A549 (cell line): Measurements from ENCODE around the gene FGF14. TPM values are rescaled to one million over a fixed set of nuclear protein-coding genes. Genes with fewer than 3 reads are reported as not detected.

Experiments used
- ATAC-seq, 2 experiments: fragments of 200-7000 bp in 1 of 2; fragments of >200 bp in 1 of 2; cut with Nextera tagmentation in 1 of 2; cut with Tn5 transposase in 1 of 2; 3 replicates each; pipeline versions ENCODE4 v1.8.0 to v1.9.1; 2018 to 2020; ENCODE audit warnings: mild to moderate bottlenecking in 1 of 2, moderate library complexity in 1 of 2
- CTCF ChIA-PET: fragments of 300-600 bp; sonication (Branson Sonifier 250); formaldehyde crosslinking; extraction: SDS; loops from one replicate; lab custom pipeline; 2021; ENCODE audit warnings: antibody characterized with exemption, inconsistent platforms; lab: Yijun Ruan, JAX
- POLR2A ChIA-PET: fragments of 350-600 bp; formaldehyde crosslinking; extraction: SDS; loops from one replicate; lab custom pipeline; 2021; ENCODE audit warnings: antibody characterized with exemption, inconsistent platforms; lab: Yijun Ruan, JAX
- DNase-seq, 2 experiments: peaks; one replicate each; pipeline versions ENCODE4 v3.0.0 to v3.0.0-alpha.2; 2011 to 2016; ENCODE audit warnings: low read depth in 1 of 2, low spot score in 1 of 2
- FAIRE-seq: peaks from 2 replicates; lab custom pipeline; 2011; peaks lifted over from hg19 to GRCh38; lab: Jason Lieb, UNC
- H3K27ac ChIP-seq, 2 experiments: fragments of >200 bp; sonication (Bioruptor Twin); formaldehyde crosslinking; 3 replicates each; pipeline ENCODE4 v1.5.1; 2016 to 2017
- H3K4me1 ChIP-seq: fragments of >200 bp; sonication (Bioruptor Twin); formaldehyde crosslinking; 3 replicates; pipeline ENCODE4 v1.6.1; 2016
- H3K4me2 ChIP-seq: fragments of >200 bp; sonication (Bioruptor Twin); formaldehyde crosslinking; 3 replicates; pipeline ENCODE4 v1.6.1; 2016
- H3K4me3 ChIP-seq: fragments of >200 bp; sonication (Bioruptor Twin); formaldehyde crosslinking; 3 replicates; pipeline ENCODE4 v1.5.1; 2016
- H3K9me3 ChIP-seq: fragments of >200 bp; sonication (Bioruptor Twin); formaldehyde crosslinking; 3 replicates; pipeline ENCODE4 v1.6.1; 2016
- BCL3 ChIP-seq: fragments of >200 bp; sonication (Bioruptor Twin); formaldehyde crosslinking; IDR thresholded peaks from 3 replicates; pipeline ENCODE4 v1.6.1; 2016
- CBX2 ChIP-seq: fragments of 200-600 bp; sonication (generic); IDR thresholded peaks from 2 replicates; pipeline ENCODE4 v1.6.1; 2016; ENCODE audit warnings: low read depth, mild to moderate bottlenecking, borderline replicate concordance
- CBX8 ChIP-seq: fragments of 200-600 bp; sonication (generic); IDR thresholded peaks from 2 replicates; pipeline ENCODE4 v1.6.1; 2016
- CEBPB ChIP-seq, 2 experiments: fragments of >200 bp in 1 of 2; sonication (Bioruptor Twin) in 1 of 2; formaldehyde crosslinking in 1 of 2; IDR thresholded peaks; 2 replicates each; pipeline ENCODE4 v1.6.1; 2012 to 2016
- CTCF ChIP-seq: fragments of >200 bp; sonication (Bioruptor Twin); formaldehyde crosslinking; IDR thresholded peaks from 3 replicates; pipeline ENCODE4 v1.5.1; 2016
- E2F6 ChIP-seq: IDR thresholded peaks from 2 replicates; pipeline ENCODE4 v1.6.1; 2012; ENCODE audit warnings: low read depth, borderline replicate concordance
- EHF ChIP-seq: fragments of 250-450 bp; sonication (Bioruptor Pico); IDR thresholded peaks from 2 replicates; pipeline ENCODE4 v1.5.0; 2020; ENCODE audit warnings: mild to moderate bottlenecking
- ELK1 ChIP-seq: fragments of 150-350 bp; IDR thresholded peaks from 2 replicates; pipeline ENCODE4 v1.6.1; 2014; ENCODE audit warnings: low read depth, mild to moderate bottlenecking, low read length
- FOSB ChIP-seq: fragments of 250-450 bp; sonication (Bioruptor Pico); IDR thresholded peaks from 2 replicates; pipeline ENCODE4 v1.5.0; 2020; ENCODE audit warnings: mild to moderate bottlenecking, moderate library complexity
- FOSL2 ChIP-seq, 2 experiments: fragments of 450-650 bp in 1 of 2; fragments of >200 bp in 1 of 2; sonication (Bioruptor Twin) in 1 of 2; formaldehyde crosslinking; IDR thresholded peaks; 2 replicates each; pipeline versions ENCODE4 v1.5.0 to v1.6.1; 2016 to 2020; ENCODE audit warnings: mild to moderate bottlenecking in 1 of 2, moderate library complexity in 1 of 2
- HDAC2 ChIP-seq: fragments of 200-600 bp; sonication (generic); IDR thresholded peaks from 2 replicates; pipeline ENCODE4 v1.6.1; 2016
- HES2 ChIP-seq: fragments of >200 bp; sonication (Bioruptor Twin); formaldehyde crosslinking; IDR thresholded peaks from 2 replicates; pipeline ENCODE4 v1.6.1; 2016
- HEYL ChIP-seq: fragments of 250-450 bp; sonication (Bioruptor Pico); IDR thresholded peaks from 2 replicates; pipeline ENCODE4 v1.8.0; 2021; ENCODE audit warnings: mild to moderate bottlenecking, moderate library complexity
- HMGXB4 ChIP-seq: fragments of 250-450 bp; sonication (Bioruptor Pico); IDR thresholded peaks from 2 replicates; pipeline ENCODE4 v1.5.0; 2021; ENCODE audit warnings: mild to moderate bottlenecking, moderate library complexity, borderline replicate concordance
- HOXB13 ChIP-seq: fragments of 250-450 bp; sonication (Bioruptor Pico); IDR thresholded peaks from 2 replicates; pipeline ENCODE4 v1.5.0; 2020; ENCODE audit warnings: low read depth, mild to moderate bottlenecking, moderate library complexity
- HOXB5 ChIP-seq: fragments of 250-450 bp; sonication (Bioruptor Pico); IDR thresholded peaks from 2 replicates; pipeline ENCODE4 v1.5.0; 2020; ENCODE audit warnings: mild to moderate bottlenecking, moderate library complexity
- JUN ChIP-seq, 2 experiments: fragments of >200 bp; sonication (Bioruptor Twin); formaldehyde crosslinking; IDR thresholded peaks; 2 replicates in 1 of 2; 3 replicates in 1 of 2; pipeline ENCODE4 v1.6.1; 2016 to 2017
- KDM1A ChIP-seq: fragments of 200-600 bp; sonication (generic); IDR thresholded peaks from 2 replicates; pipeline ENCODE4 v1.6.1; 2016; ENCODE audit warnings: low read depth, mild to moderate bottlenecking
- NFE2L2 ChIP-seq: fragments of 150-350 bp; conservative IDR thresholded peaks from 2 replicates; pipeline ENCODE4 v1.6.1; 2014; ENCODE audit warnings: low read length
- NPAS2 ChIP-seq: fragments of 250-450 bp; sonication (Bioruptor Pico); IDR thresholded peaks from 2 replicates; pipeline ENCODE4 v1.8.0; 2022; ENCODE audit warnings: mild to moderate bottlenecking, moderate library complexity, borderline replicate concordance
- PBX3 ChIP-seq: IDR thresholded peaks from 2 replicates; pipeline ENCODE4 v1.6.1; 2012
- POLR2AphosphoS2 ChIP-seq: conservative IDR thresholded peaks from 2 replicates; pipeline ENCODE4 v1.6.1; 2012; ENCODE audit warnings: low read length, improper control_type of control experiment, inconsistent platforms
- SMC3 ChIP-seq: fragments of >200 bp; sonication (Bioruptor Twin); formaldehyde crosslinking; IDR thresholded peaks from 3 replicates; pipeline ENCODE4 v1.6.1; 2018; ENCODE audit warnings: inconsistent platforms
- TFCP2L1 ChIP-seq: fragments of 250-450 bp; sonication (Bioruptor Pico); IDR thresholded peaks from 2 replicates; pipeline ENCODE4 v1.5.0; 2021; ENCODE audit warnings: mild to moderate bottlenecking
- USF2 ChIP-seq: fragments of 450-650 bp; IDR thresholded peaks from 2 replicates; pipeline ENCODE4 v1.6.1; 2014; ENCODE audit warnings: antibody characterized with exemption
- ZC3H11A ChIP-seq: fragments of 450-650 bp; IDR thresholded peaks from 2 replicates; pipeline ENCODE4 v1.6.1; 2014; ENCODE audit warnings: antibody characterized with exemption, mild to moderate bottlenecking
- ZNF302 ChIP-seq: fragments of 250-450 bp; sonication (Bioruptor Pico); IDR thresholded peaks from 2 replicates; pipeline ENCODE4 v1.9.0; 2021; ENCODE audit warnings: inconsistent platforms, mild to moderate bottlenecking, moderate library complexity
- WGBS: methylation state at CpG from one replicate; pipeline ENCODE4 v1.1.6; 2017; ENCODE audit errors: missing lambda C conversion rate; 5-methylcytosine and 5-hydroxymethylcytosine counted together
- polyA plus RNA-seq, 4 experiments: library from polyadenylated mRNA; depleted of rRNA in 3 of 4; stranded (reverse); fragments of >200 nt; fragmentation: RNase III in 1 of 4; extraction: RNeasy Plus Mini Kit Qiagen cat#74134 plus additional on column Dnase treatment in 1 of 4; gene quantifications; 2 replicates in 3 of 4; 3 replicates in 1 of 4; pipeline ENCODE4 v1.2.3, GENCODE V29; 2011 to 2017

The FGF14 gene
- polyA plus RNA-seq, 2 of the 4 experiments (the other 2 are of a cell fraction), result not detected

GRCh38 chr13:101690871-101691270, 711.0 kb downstream of the FGF14 start (continued):
- TF ChIP-seq FOSL2 (IDR thresholded peaks at IDR 0.05), result no peak
- no peak for TF ChIP-seq FOSL2 (CRISPR knock-in tag; IDR thresholded peaks at IDR 0.05)
- TF ChIP-seq CBX8, result no peak

- Histone ChIP-seq H3K9me3 (no peaks in the 10 kb centered on the region), H3K27ac (no peak overlapping the region), H3K4me3 (no peak overlapping the region), H3K4me1 (peaks cover 28% of the 10 kb centered on the region), H3K4me2 (no peak overlapping the region)
- FAIRE-seq (no peak), DNase-seq (no peak), ATAC-seq (no peak)
- 81% methylated on average over 2 of the region's 2 CpGs for WGBS
- ChIA-PET CTCF (no interaction called here), POLR2A (no interaction called here)
- no peak for TF ChIP-seq HDAC2
- no peak for TF ChIP-seq NFE2L2
- no peak for TF ChIP-seq POLR2AphosphoS2
- no peak for TF ChIP-seq HOXB13 (CRISPR knock-in tag)
- TF ChIP-seq ELK1, result no peak
- no peak for TF ChIP-seq CTCF
- no peak for TF ChIP-seq TFCP2L1 (CRISPR knock-in tag)
- TF ChIP-seq ZNF302 (CRISPR knock-in tag), result no peak
- TF ChIP-seq HEYL (CRISPR knock-in tag), result no peak
- TF ChIP-seq FOSL2 (IDR thresholded peaks at IDR 0.05), result no peak
- TF ChIP-seq FOSL2 (CRISPR knock-in tag; IDR thresholded peaks at IDR 0.05), result no peak
- TF ChIP-seq KDM1A, result no peak
- no peak for TF ChIP-seq PBX3
- no peak for TF ChIP-seq EHF (CRISPR knock-in tag)
- no peak for TF ChIP-seq JUN (IDR thresholded peaks at IDR 0.05)
- no peak for TF ChIP-seq ZC3H11A
- TF ChIP-seq FOSB, result no peak
- no peak for TF ChIP-seq HES2
- TF ChIP-seq BCL3, result no peak
- TF ChIP-seq, all 56 proteins: peak for 0
Observed at GRCh38 chr13:101686003-101686402, 715.8 kb downstream of the FGF14 start.

- CTCF ChIA-PET, result no interaction called here
- DNase-seq (no peak), ATAC-seq (no peak), FAIRE-seq (no peak)
- H3K27ac ChIP-seq, result peak overlapping the region; percentile 51 to 60
- POLR2A ChIA-PET, result no interaction called here
- peaks cover 29% of the 10 kb centered on the region for H3K4me1 ChIP-seq
- H3K4me3 ChIP-seq, result no peak overlapping the region
- H3K4me2 ChIP-seq, result peak overlapping the region; percentile 64
- no peaks in the 10 kb centered on the region for H3K9me3 ChIP-seq
- no peak for TF ChIP-seq E2F6
- TF ChIP-seq HES2, result no peak
- no peak for TF ChIP-seq HOXB5 (CRISPR knock-in tag)
- TF ChIP-seq NPAS2 (CRISPR knock-in tag), result no peak
- TF ChIP-seq TFCP2L1 (CRISPR knock-in tag), result no peak
- no peak for TF ChIP-seq CBX2
- peak in 1 of 2 experiments; percentile 30; a peak in 1 of 4 replicates for TF ChIP-seq CEBPB (IDR thresholded peaks at IDR 0.05)
- no peak for TF ChIP-seq SMC3
- peak; percentile 43; the same call in 1 of the 2 replicates for TF ChIP-seq FOSL2 (IDR thresholded peaks at IDR 0.05)
- peak; percentile 64 for TF ChIP-seq FOSL2 (CRISPR knock-in tag; IDR thresholded peaks at IDR 0.05)
- no peak for TF ChIP-seq ZNF302 (CRISPR knock-in tag)
- no peak for TF ChIP-seq USF2
- no peak for TF ChIP-seq EHF (CRISPR knock-in tag)
- TF ChIP-seq HMGXB4 (CRISPR knock-in tag), result no peak
Observed at GRCh38 chr13:101681834-101682233, 720.0 kb downstream of the FGF14 start.
